Activated CD8-positive, alpha-beta memory T cell treated with anti-CD3 and anti-CD28 coated beads, Interleukin-2, amount 50 U/mL, for 4 hours (primary cell): ENCODE measurements around the gene COL15A1.

Experiments used
- DNase-seq: peaks from one replicate; pipeline ENCODE4 v3.0.0-alpha.2; 2020

Gene COL15A1

DNA sequence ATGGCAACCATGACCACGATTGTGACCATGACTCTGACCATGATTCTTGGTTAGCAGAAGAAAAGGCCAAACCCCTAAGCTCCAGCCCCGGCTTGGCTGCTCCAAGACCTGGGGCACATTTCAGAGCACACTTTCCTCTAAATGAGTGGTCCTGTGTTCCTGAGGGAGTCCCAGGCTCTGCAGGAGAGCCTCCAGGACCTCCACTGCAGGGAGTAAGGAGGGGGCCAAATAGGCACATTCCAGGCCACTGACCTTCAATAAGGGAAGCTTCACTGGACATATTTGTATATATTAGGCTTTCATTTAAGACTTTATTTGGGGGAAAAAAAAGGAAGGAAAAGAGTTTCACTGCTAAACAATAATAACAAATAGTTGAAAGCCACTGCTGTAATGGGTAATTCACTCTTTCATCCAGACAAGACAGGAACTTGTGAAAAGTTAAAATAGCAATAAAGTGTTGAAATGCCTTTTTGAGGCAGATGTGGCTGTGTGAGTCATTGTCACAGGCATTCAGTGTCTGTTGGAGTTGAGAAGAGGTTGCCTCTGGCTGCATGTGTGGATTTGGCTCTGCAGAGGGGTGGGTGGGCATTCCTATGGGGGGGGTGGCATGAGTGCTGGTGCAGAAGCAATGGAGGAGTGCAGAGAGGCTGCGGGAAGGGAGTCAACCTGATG, 97.3 kb downstream of the COL15A1 start:
- DNase-seq: no peak

DNA sequence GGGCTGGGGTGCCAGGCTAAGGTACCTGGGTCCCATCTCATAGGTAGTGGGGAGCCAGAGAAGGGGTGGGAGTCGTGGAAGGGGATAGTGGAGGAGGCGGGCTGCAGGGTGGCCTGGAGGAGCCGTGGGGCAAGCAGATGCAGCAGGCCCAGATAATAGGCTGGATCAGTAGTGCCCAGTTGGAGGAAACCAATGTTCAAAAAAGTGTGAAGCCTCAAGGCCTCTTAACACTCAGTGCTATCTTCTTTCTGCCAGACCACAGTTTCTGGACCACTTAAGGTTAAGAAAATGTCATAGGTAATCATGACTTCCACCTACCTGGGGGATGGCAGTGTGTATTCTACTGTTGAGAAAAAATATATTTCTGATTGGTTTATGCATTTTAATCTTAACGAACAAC, 97.9 kb downstream of the COL15A1 start:
- DNase-seq: no peak

DNA sequence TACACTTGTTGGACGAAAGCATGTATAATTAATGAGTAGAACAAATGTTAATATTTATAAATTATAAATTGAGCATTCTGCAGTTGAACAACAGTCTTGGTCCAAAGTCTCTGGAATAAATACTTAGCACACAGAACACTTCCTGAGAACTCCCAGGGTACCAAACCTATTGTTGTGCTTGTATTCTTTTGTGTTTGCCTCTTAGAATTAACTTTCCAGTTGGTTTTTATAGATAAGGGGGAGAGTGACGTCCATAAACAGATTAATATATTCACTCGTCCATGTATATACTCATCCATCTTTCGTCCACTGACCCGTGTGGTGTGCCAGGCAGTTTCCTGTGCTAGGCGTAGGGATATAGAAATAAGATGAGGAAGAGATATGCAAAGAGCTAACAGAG, 98.9 kb downstream of the COL15A1 start:
- DNase-seq: no peak

DNA sequence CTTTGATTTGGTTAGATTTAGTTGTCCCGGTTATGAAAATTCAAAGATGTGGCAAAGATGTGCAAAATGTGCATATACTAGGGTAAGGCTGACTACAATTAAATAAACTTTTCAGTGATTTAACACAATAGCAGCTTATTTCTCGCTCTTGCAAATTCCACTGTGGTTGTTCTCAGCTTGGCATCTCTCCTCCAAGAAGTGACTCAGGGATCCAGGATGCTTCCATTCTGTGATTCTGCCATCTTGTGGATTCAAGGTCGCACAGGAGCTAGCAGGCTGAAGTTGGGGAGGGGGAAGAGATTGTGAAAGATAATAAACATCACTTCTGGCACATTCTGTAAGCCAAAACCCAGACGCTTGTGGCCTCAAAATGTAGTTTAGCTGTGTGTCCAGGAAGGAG, 101.1 kb downstream of the COL15A1 start:
- no peak for DNase-seq

DNA sequence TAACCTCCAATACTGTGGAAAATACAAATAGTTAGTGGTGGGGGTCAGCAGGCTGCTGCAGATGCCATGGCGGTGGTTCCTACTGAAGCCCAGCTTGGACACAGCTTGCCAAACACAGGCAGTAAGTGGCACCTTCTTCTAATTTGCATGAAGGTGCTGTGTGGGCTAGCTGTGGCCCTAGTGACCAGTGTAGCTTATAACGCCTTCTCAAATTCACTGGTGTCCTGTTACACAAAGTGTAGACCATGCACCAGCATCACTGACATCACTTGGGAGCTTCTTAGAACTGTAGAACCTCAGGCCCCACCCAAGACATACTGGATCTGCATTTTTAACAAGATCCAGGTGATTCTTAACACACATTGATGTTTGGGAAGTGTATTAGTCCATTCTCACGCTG, 102.4 kb downstream of the COL15A1 start:
- no peak for DNase-seq

DNA sequence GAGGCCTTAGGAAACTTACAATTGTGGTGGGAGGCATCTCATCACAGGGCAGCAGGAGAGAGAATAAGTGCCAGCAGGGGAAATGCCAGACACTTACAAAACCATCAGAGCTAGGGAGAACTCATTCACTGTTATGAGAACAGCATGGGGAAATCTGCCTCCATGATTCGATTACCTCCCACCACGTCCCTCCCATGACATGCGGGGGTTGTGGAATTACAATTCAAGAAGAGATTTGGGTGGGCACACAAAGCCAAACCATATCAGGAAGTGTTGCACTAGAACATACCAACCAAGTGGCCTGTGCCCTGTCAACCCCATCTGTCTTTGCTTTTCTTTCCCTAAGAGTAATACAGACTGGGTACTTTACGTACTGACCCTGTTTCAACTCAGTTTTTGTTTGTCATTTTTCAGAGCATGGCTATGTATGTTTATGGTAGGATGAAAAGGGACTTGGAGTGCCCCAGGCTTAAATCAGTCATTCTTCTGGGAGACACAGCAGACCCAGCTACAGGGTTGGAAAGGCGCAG, 102.9 kb downstream of the COL15A1 start:
- no peak for DNase-seq

DNA sequence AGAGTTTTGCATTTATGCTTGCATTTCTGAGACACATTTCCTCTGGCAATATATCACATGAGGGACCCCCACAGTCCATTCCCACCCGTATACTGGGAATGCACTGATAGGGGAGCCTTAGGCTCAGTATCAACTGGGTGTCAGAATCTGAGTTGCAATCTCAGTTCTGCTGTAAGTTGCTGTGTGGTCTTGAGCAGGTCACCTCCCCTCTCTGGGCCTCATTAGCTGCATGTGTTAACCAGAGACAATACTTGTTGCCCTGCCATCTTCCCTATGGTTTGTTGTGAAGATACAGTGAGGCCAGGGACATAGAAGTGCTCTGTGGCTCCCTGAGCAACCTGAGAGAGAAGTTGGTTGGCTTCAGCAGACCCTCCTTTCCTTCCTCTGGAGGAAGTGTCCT, 105.5 kb downstream of the COL15A1 start:
- DNase-seq: no peak

DNA sequence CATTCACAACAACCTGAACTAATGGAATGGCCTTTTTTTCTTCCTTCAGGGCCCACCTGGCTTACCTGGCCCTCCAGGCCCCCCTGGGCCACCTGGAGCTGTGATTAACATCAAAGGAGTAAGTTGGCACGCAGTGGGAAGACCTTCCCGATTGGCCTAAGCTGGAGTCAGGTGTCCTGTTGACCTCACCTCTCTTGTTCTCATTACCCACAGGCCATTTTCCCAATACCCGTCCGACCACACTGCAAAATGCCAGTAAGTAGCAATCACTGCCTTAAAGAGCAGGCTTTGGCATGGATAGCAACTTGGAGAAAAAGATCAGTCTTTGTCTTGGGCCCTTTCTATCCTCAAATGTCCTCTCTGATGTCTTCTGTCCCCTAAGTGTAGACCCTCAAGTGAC, 105.9 kb downstream of the COL15A1 start:
- no peak for DNase-seq

DNA sequence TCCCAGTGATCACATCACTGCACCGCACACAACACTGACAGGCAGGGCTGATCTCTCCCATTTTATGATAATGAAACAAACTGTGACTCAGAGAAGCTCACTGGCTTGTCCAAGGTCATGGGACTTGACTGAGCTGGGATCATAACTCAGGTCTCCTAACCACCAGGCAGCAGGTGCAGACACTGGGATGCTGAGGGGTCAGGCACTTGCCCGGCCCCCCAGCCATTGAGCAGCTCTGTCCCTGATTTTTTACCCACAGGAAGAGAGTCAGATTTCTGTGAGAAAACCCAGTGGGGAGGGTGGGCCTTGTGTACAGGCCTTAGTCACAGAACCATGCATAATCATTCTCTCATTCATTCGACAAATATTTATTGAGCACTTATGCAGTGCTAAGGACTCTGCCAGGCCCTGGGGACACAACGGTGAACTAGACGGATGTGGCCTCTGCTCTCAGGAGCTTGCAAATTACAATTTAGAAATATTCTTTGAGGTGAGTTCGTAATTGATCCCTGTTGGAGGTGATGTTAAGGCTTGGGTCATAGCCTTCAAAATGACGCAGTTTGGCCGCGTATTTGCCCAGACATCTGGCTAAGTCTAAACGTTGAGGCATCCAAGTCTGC, 106.7 kb downstream of the COL15A1 start:
- DNase-seq: no peak

DNA sequence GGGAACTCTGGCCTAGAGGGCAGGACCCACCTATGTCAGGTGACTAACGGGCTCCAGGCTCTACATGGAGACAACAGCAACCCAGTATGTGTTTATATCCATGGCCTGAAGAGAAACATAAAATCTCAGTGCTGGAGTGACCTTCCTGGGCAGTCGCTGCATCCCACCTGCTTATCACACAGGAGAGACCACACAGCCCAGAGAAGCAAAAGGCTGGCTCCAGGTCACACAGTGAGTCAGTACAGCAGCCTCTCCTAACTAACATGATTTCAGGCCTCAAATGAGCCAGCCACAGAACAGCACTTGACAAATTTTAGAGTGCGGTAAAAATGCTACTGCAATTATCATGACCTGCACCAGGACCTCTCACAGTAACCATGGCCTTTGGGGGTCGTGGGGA, 107.2 kb downstream of the COL15A1 start:
- no peak for DNase-seq

DNA sequence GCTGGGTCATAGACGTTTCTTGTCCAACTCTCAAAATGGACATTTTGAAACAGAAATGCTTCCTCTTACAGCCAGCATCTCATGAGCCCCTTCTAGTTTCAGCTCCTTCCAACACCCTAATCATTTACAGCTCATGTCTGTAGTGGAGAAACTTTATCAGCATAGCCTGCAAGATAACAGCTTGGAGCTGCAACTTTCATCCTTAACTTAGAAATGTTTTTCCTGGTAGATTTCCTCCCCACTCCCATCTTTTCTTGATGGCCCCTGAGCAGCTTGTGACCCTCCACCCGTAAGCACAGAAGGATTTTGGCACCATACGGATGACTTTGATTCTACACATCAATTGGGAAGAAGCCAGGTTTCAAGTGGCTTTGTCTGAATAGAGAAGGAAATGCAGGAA, 107.7 kb downstream of the COL15A1 start:
- DNase-seq: no peak

DNA sequence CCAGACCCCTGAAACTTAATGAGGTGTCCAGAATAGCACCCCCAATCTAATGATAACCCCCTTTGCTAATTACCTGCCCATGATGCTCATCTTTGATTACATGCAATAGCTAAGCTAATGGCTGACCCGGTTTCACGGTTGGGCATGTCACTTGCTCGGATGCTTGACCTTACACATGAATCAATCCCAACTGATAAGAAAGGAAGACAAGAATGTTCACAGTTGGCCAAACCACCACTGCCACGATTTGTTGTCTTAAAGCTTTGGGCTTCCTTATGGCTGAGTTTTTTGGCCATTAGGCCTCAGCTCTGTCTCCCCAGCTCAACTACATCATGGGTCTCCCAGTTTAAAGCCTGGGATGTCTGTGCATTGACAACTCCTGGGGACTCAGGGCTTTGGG, 108.1 kb downstream of the COL15A1 start:
- DNase-seq: no peak

DNA sequence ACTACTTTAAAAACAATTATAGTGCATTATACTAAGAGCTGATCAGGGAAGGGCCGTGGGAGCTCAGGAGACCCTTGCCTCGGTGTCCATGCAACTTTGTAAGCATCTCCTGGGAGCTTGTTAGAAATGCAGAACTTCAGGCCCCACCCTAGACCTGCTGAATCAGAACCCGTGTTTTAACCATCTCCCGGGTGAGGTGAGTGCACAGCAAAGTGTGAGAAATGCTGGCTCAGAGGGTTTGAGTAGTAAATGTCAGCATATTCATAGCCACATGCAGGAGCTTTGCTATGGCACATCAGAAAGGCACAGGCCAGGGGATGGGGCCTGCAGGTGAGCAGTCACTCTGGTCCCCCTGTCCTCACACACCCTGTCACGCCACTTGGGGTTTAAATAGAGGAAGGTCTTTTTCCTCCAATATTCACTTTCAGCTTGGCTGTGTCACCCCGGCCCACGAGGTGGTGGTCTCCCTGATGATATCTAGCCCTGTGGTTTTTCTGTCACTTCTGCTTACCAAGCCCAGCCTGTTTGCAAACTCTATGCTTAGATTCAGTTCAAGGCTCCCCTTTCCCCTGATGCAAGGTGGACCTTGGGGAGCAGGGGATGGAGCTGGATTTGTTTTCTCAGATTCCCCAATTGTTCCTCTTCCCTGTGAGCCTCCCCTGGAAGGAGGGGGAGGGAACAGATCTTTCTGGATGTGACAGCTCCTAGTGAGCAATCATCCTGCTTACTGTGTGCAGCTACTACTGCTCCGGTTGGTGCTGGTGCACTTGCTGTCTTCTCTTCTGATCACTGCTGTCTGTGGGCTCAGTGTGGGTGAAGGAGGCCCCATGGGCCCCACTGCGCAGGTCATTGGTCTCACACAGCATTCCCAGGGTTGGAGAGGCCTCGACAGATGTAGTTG, 109.4 kb downstream of the COL15A1 start:
- no peak for DNase-seq

DNA sequence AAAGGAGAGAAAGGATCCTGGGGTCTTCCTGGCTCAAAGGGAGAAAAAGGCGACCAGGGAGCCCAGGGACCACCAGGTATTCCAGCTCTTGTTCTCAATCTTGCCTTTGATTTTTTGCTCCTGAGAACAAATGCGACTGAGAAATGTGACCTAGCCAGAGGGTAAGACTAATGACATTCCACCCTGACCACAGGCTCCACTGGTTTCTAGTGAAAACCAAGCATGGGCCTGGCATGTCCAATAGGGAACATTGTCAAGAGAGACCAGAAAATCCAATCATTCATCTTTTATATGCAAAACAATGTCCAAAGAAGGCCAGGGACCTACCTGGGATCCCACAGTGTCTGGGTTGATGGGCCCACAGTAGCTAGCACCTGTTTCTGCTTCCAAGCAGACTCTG, 110.9 kb downstream of the COL15A1 start:
- no peak for DNase-seq

DNA sequence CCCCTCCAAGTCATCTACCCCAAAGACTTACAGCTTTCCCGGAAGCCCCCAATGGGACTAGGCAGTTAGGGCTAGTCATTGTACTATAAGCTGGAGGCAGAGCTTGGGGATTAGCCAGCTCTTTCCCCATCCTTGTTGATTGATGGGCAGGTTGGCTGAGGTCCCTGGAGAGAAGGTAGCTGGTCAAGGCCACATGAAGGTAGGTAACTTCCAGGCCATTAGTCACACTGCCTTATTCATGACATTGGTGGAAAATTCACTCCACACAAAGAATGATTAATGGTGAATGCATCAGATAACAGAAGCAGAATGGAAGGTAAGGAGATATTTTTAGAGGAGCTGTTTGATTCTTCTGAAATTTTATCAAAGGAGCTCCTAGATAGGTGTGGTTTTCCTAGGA, 111.7 kb downstream of the COL15A1 start:
- no peak for DNase-seq

DNA sequence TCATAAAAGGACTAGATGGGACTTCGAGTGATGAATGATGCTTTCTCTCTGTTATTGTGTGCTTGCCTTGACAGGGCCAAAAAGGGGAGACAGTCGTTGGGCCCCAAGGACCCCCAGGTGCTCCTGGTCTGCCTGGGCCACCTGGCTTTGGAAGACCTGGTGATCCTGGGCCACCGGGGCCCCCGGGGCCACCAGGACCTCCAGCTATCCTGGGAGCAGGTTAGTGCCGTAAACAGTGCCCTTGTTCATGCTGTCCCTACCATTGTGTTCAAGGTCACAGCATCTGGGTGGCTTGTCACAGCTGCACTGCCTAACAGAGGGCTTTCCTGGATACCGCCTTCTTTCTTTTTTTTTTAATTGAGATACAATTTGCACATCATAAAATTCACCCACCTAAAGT, 112.5 kb downstream of the COL15A1 start:
- no peak for DNase-seq

DNA sequence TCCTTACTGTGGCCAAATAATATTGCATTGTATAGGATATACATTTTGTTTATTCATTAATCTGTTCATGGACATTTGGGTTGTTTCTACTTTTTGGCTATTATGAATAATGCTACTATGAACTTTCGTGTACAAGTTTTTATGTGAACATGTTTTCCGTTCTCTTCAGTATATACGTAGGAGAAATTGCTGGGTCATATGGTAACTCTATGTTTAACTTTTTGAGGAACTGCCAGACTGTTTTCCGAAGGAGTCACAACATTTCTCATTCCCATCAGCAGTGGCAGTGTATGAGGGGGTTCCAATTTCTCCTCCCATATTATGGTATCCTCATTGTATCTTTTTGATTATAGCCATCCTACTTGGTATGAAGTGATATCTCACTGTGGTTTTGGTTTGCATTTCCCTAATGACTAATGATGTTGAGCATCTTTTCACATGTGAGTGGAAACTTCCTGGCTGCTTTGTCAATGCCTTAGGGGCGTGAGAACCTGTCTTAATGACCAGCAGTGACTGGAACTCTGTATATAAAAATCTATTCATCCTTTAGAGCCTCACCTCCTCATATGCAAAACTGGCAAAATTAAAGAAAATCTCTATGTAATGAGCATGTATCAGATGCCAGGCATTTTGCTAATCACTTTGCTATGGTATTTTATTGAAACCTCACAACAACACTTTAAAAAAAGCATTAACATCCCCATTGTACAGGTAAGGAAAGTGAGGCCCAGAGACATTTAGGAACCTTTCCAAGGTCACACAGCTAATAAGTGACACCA, 113.4 kb downstream of the COL15A1 start:
- DNase-seq: no peak

DNA sequence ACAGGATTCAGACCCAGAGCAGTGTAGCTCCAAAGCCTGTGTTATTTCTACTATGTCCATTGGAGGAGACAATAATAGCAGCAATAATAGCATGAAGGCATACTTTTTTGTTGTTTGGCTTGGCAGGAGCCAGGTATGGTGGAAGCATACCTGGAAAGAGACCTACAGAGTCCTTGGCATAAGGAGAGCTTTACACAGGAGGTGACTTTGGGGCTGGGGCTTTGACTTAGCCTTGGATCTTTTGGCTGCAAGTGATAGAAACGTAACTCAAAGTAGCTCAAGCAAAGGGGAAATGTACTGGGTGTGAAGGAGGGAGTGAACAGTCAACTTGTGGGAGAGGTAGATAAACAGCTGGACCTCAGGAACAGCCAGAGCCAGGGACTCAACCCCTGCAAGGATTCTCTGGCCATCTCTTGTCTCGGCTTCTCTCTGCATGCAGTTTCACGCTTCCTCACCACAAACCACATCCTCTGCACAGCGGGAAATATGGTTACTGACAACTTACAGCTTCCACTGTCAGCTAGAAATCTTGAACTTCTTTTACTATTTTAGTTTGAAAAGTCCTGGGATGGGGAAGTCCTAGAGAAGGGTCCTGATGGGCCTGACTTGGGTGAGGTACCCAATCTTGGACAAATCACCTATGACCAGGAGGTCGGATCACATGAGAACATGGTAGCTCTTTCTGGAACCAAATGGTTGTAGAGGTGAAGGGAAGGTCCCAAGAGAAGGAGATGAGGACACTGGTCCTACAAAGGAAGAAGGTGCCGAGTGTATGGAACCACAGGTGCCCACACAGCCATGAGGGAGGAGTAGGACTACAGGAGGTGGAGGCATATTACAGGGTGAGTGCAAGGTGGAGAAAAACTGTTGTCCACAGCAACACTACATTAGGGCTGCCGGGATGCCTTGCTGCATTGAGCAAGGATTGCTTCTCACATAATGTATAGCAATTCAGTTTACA, 114.2 kb downstream of the COL15A1 start:
- DNase-seq: peak; percentile 60

DNA sequence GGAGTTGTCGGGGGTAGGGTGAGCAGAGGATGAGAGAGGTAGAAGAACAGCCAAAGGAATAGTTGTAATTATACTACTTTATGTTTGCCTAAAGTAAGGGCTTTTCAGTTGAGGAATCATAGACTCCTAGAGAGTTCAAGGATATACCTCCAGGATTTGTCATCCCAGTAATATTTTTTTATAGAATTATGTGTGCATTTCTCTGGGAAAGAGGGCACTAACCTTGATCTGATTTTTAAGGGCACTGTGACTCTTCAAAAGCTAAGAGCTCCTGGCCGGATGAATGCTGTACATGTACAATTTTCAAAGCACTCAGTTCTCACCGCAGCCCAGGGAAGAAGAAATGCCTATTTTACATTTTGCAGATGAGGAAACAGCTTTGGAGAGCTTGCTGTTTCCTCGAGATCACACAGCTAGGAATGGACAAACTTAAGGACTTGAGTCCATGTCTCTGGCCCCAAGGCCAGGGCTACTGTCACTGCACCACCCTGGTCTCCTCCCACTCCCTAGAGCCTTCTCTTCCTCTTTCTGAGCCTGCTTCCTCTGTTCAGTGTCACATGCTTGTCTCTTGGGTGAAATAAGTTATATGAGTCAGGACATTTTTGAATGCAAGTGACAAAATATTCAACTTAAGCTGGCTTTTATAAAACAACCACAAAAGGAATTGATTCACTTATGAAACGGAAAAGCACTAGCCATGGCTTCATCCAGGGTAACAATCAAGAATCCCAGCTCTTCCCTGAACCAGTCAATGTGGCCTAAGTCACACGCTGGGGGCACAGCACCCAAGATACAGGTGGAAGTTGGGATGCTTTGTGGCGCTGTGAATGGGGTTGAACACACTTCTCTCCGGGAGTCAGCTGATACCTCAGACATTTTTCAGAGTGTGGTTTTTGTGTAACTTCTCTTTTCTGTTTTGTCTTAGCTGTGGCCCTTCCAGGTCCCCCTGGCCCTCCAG, 115.5 kb downstream of the COL15A1 start:
- no peak for DNase-seq

DNA sequence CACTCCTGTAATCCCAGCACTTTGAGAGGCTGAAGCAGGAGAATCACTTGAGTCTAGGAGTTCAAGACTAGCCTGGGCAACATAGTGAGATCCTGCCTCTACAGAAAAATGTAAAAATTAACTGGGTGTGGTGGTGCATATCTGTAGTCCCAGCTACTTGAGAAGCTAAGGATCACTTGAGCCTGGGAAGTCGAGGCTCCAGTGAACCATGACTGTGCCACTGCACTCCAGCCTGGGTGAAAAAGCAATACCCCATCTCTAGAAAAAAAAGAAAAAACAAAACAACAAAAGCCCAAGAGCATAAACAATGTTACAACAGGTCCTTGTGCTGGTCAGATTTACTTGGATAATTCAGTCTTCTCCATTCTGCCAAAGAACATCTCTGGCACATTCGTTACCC, 116.9 kb downstream of the COL15A1 start:
- no peak for DNase-seq

DNA sequence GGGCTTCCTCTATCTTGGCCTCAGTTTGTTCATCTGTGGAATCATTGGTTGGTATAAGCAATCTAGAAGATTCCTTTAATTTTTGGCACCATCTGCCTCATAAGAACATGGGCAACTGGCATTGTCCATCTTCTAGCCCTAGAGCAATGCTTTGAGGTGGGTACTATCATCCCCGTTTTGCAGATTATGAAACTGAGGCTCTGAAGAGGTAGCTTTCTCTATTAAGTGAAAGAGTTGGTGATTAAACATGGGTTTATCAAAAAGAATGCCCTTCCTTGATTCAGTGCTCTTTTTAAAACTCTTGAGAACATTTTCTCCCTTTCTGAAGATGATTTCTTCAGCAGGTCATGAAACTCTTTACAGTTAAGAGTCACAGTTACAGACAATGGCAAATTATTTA, 118.8 kb downstream of the COL15A1 start:
- DNase-seq: no peak
